GM12878 (cell line): ENCODE data around the gene UBE2QL1. TPM values are rescaled to one million over a fixed set of nuclear protein-coding genes. Genes with fewer than 3 reads are reported as not detected.

Experiments
- ATAC-seq: fragments of 200-7000 bp; cut with Tn5 transposase; 3 replicates; pipeline ENCODE4 v1.9.1; 2020; ENCODE audit warnings: mild to moderate bottlenecking, moderate library complexity
- BruUV-seq: library from RNA; stranded (reverse); fragments of 400-500 nt; replicated peaks from 2 replicates; lab custom pipeline; 2021; lab: Mats Ljungman, UMichigan
- CTCF ChIA-PET: fragments of 300-600 bp; sonication (Branson Sonifier 250); formaldehyde crosslinking; extraction: SDS; loops from one replicate; lab custom pipeline; 2021; ENCODE audit warnings: inconsistent platforms; lab: Yijun Ruan, JAX
- POLR2A ChIA-PET: fragments of 350-600 bp; formaldehyde crosslinking; extraction: SDS; loops from one replicate; lab custom pipeline; 2021; ENCODE audit warnings: inconsistent platforms; lab: Charles Lee
- RAD21 ChIA-PET: fragments of 300-600 bp; sonication (Branson Sonifier 250); formaldehyde crosslinking; loops from one replicate; lab custom pipeline; 2023; ENCODE audit warnings: antibody characterized with exemption; ENCODE audit not compliant: unreplicated experiment; lab: Charles Lee
- SMC1A ChIA-PET: fragments of 300-600 bp; sonication (Branson Sonifier 250); formaldehyde crosslinking; loops from one replicate; lab custom pipeline; 2023; ENCODE audit not compliant: unreplicated experiment, uncharacterized antibody; lab: Charles Lee
- DNase-seq: peaks from one replicate; pipeline ENCODE4 v3.0.0-alpha.2; 2011; ENCODE audit warnings: low read depth, low spot score
- FAIRE-seq: peaks from 3 replicates; lab custom pipeline; 2011; peaks lifted over from hg19 to GRCh38; lab: Jason Lieb, UNC
- H2AFZ ChIP-seq: 2 replicates; pipeline ENCODE4 v1.6.0; 2011; ENCODE audit warnings: low read depth, low read length, control low read depth; ENCODE audit not compliant: control insufficient read depth
- H3K27ac ChIP-seq: 2 replicates; pipeline ENCODE4 v1.5.1; 2011; ENCODE audit warnings: control low read depth; ENCODE audit not compliant: control insufficient read depth, insufficient read depth
- H3K27me3 ChIP-seq, 2 experiments: replicated peaks in 1 of 2; 2 replicates each; pipeline versions ENCODE4 v1.6.0 to v1.6.1; 2011; ENCODE audit warnings: low read length in 1 of 2; ENCODE audit not compliant: control insufficient read depth in 2 of 2, insufficient read depth in 2 of 2
- H3K36me3 ChIP-seq, 2 experiments: 2 replicates each; pipeline ENCODE4 v1.5.1; 2011; ENCODE audit warnings: low read length in 1 of 2; ENCODE audit not compliant: control insufficient read depth in 2 of 2, insufficient read depth in 2 of 2
- H3K4me1 ChIP-seq: 2 replicates; pipeline ENCODE4 v1.6.1; 2011; ENCODE audit warnings: mild to moderate bottlenecking, low read length, moderate library complexity, mixed read lengths; ENCODE audit not compliant: control insufficient read depth, insufficient read depth
- H3K4me2 ChIP-seq: 2 replicates; pipeline ENCODE4 v1.6.0; 2011; ENCODE audit warnings: control low read depth; ENCODE audit not compliant: control insufficient read depth, insufficient read depth
- H3K4me3 ChIP-seq: fragments of 200-600 bp; sonication (generic); 2 replicates; pipeline ENCODE4 v1.5.1; 2016
- H3K79me2 ChIP-seq: 2 replicates; pipeline ENCODE4 v1.6.0; 2011; ENCODE audit warnings: low read length; ENCODE audit not compliant: control insufficient read depth, insufficient read depth
- H3K9ac ChIP-seq: 2 replicates; pipeline ENCODE4 v1.8.0; 2011; ENCODE audit warnings: low read length, control low read depth, mixed read lengths; ENCODE audit not compliant: control insufficient read depth, insufficient read depth
- H3K9me3 ChIP-seq: replicated peaks from 3 replicates; pipeline ENCODE4 v1.5.1; 2011; ENCODE audit warnings: mild to moderate bottlenecking, low read length; ENCODE audit not compliant: control insufficient read depth, insufficient read depth
- H4K20me1 ChIP-seq: 2 replicates; pipeline ENCODE4 v1.6.0; 2011; ENCODE audit not compliant: control insufficient read depth, insufficient read depth
- CUX1 ChIP-seq: IDR thresholded peaks from 2 replicates; pipeline ENCODE4 v1.6.1; 2012; ENCODE audit warnings: improper control_type of control experiment, low read depth, low read length; ENCODE audit not compliant: insufficient replicate concordance
- GABPA ChIP-seq: IDR thresholded peaks from 2 replicates; pipeline ENCODE4 v1.6.1; 2014; ENCODE audit warnings: antibody characterized with exemption, low read depth, mild to moderate bottlenecking, inconsistent platforms
- MEF2A ChIP-seq: IDR thresholded peaks from 2 replicates; pipeline ENCODE4 v1.6.1; 2011; ENCODE audit warnings: low read depth, mild to moderate bottlenecking, low read length, moderate library complexity; ENCODE audit not compliant: insufficient read depth
- MTA2 ChIP-seq: fragments of 450-650 bp; IDR thresholded peaks from 2 replicates; pipeline ENCODE4 v1.6.1; 2016; ENCODE audit warnings: low read depth, mild to moderate bottlenecking, moderate library complexity
- NFIC ChIP-seq: IDR thresholded peaks from 2 replicates; pipeline ENCODE4 v1.6.1; 2012; ENCODE audit warnings: low read depth, mild to moderate bottlenecking, inconsistent platforms, low read length, moderate library complexity
- SPI1 ChIP-seq: IDR thresholded peaks from 2 replicates; pipeline ENCODE4 v1.6.1; 2011; ENCODE audit warnings: low read depth, mild to moderate bottlenecking, low read length, moderate library complexity, borderline replicate concordance; ENCODE audit not compliant: insufficient read depth
- SRF ChIP-seq, 2 experiments: IDR thresholded peaks; 2 replicates each; pipeline ENCODE4 v1.6.1; 2011; ENCODE audit warnings: low read depth in 2 of 2, low read length in 2 of 2, mild to moderate bottlenecking in 1 of 2, moderate library complexity in 1 of 2
- TCF7 ChIP-seq: IDR thresholded peaks from 2 replicates; pipeline ENCODE4 v1.6.1; 2014; ENCODE audit warnings: antibody characterized with exemption, borderline replicate concordance
- WGBS: methylation state at CpG from one replicate; pipeline ENCODE4 v1.1.6; 2016; ENCODE audit warnings: low lambda C conversion rate; ENCODE audit not compliant: insufficient replicate concordance, insufficient coverage; ENCODE audit errors: missing lambda C conversion rate; 5-methylcytosine and 5-hydroxymethylcytosine counted together
- in situ Hi-C: fragments of 300-500 bp; cut with MboI; formaldehyde crosslinking; loops from 9 replicates; pipeline ENCODE4 v1.14.3; 2018; ENCODE audit warnings: mixed read lengths
- intact Hi-C: fragments of 100-400 bp; cut with micrococcal nuclease; formaldehyde crosslinking; loops from one replicate; pipeline ENCODE4 v1.14.2; 2022; ENCODE audit not compliant: unreplicated experiment
- polyA plus RNA-seq, 11 experiments: library from polyadenylated mRNA; depleted of rRNA in 4 of 11; unstranded in 6 of 11; stranded (reverse) in 5 of 11; fragments of >200 nt; fragmentation: Nextera tagmentation in 4 of 11; fragmentation: Illumina TruSeq in 1 of 11; extraction: Ambion mirVana in 4 of 11; extraction: Trizol in 1 of 11; gene quantifications; 1 replicate in 1 of 11; 2 replicates in 10 of 11; pipeline versions ENCODE4 v1.2.1 to v1.2.3, GENCODE V29; 2011 to 2016; ENCODE audit warnings: inconsistent platforms in 2 of 11, missing spikeins in 2 of 11, low read depth in 1 of 11
- total RNA-seq, 4 experiments: library from RNA; depleted of rRNA in 3 of 4; stranded (reverse); fragments of >200 nt in 3 of 4; fragmentation: Illumina TruSeq in 1 of 4; extraction: Trizol in 1 of 4; gene quantifications; 2 replicates each; pipeline versions ENCODE4 v1.2.1 to v1.2.3, GENCODE V29; 2013 to 2021
- TF ChIP-seq, protein P1 (sequence below): fragments of 450-650 bp; IDR thresholded peaks from 2 replicates; pipeline ENCODE4 v1.6.1; 2016; ENCODE audit warnings: mild to moderate bottlenecking

The UBE2QL1 gene
- total and polyA plus RNA-seq, 10 of the 15 experiments (the other 5 are each of a cell fraction or from before 2014, with no cell fraction given): 0.03 to 0.62 (median 0.04) TPM; not detected in 6

GRCh38 chr5:6436715-6437331, 11.8 kb upstream of the UBE2QL1 start:
- DNase-seq: no peak
- ChIA-PET CTCF (no interaction called here), RAD21 (no interaction called here), POLR2A (no interaction called here), SMC1A (interaction anchor here (0.6 kb wide), 1 partner anchor 205 kb away, joined by 4 read pairs; no protein-coding TSS in a partner anchor)
- intact Hi-C loops (no loop called here), in situ Hi-C loops (no loop called here)
- H3K27me3 ChIP-seq: peaks cover 3 to 4% of the 10 kb centered on the region in 2 experiments; a peak in 2 of 4 replicates
- no peaks in the 10 kb centered on the region for H3K4me1 ChIP-seq
- 27% methylated on average over 4 of the region's 4 CpGs for WGBS
- BruUV-seq: no TSS peak
- no peak overlapping the region for H3K27ac ChIP-seq
- H3K4me3 ChIP-seq: no peak overlapping the region
- no peaks in the 10 kb centered on the region for H3K36me3 ChIP-seq
- H3K4me2 ChIP-seq: no peak overlapping the region
- no peaks in the 10 kb centered on the region for H3K79me2 ChIP-seq
- H3K9ac ChIP-seq: no peak overlapping the region
- no peak overlapping the region for H2AFZ ChIP-seq
- no peaks in the 10 kb centered on the region for H4K20me1 ChIP-seq
- ATAC-seq: no peak
- TF ChIP-seq CUX1: no peak
- TF ChIP-seq SRF (IDR thresholded peaks at IDR 0.05; ENCODE audit: low read depth in 2 of 2, low read length in 2 of 2): no peak
- TF ChIP-seq MEF2A: peak; percentile 68
- TF ChIP-seq, protein P1, sequence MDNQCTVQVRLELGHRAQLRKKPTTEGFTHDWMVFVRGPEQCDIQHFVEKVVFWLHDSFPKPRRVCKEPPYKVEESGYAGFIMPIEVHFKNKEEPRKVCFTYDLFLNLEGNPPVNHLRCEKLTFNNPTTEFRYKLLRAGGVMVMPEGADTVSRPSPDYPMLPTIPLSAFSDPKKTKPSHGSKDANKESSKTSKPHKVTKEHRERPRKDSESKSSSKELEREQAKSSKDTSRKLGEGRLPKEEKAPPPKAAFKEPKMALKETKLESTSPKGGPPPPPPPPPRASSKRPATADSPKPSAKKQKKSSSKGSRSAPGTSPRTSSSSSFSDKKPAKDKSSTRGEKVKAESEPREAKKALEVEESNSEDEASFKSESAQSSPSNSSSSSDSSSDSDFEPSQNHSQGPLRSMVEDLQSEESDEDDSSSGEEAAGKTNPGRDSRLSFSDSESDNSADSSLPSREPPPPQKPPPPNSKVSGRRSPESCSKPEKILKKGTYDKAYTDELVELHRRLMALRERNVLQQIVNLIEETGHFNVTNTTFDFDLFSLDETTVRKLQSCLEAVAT: no peak
- TF ChIP-seq SPI1: no peak
- 0 out of 2 replicates have a peak, but pooled peaks have one; percentile 34 for TF ChIP-seq NFIC
- TF ChIP-seq GABPA: no peak
- no peak for TF ChIP-seq MTA2
- TF ChIP-seq TCF7: no peak
- H3K9me3 ChIP-seq: no peaks in the 10 kb centered on the region; the same call in 2 of the 3 replicates
- no peak for FAIRE-seq
